ENCODE data around the gene B3GNT9.

B3GNT9 gene

DNA sequence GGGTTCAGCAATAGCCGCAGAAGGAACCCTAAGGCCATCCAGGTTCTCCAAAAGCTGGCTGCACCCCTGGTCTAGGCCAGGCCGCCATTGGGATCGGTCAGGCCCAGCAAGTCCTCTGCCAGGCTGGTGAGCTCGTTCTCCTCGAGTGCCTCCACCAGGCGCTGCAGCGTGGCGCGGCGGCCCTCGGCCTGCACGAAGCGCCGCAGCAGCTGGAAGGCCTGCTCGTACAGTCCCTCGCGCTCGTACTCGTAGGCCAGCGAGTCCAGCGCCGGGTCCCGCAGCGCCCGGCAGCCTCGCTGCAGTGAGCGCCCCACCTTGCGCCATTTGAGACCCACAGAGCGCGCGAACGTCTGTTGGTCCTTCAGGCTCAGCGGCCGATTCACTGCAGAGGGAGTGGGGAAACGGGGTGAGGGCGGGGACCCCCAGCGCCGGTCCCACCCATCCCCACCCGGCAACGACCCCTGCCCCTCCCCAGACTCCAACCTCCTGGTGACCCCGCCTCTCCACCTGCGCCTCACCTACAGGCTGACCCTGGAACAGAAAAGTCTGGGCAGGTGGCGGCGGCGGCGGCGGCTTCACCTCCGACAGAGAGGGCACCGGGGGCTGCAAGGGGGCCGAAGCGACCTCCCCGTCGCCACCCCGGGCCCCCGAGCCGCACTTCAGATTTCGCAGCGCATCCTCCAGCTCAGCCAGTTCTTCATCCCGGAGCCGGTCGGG, 3.9 kb upstream of the B3GNT9 start:
- 48% methylated on average over 47 of the region's 61 CpGs for WGBS (ENCODE audit: insufficient coverage)
- H3K36me3 ChIP-seq (ENCODE audit: control insufficient read depth in 4 of 4, insufficient read depth in 4 of 4, low read length in 3 of 4) = no peaks in the 10 kb centered on the region
- H3K27me3 ChIP-seq (replicated peaks in 2 of 5; ENCODE audit: control insufficient read depth in 4 of 5, insufficient read depth in 5 of 5, low read length in 4 of 5) = peaks cover 0 to 25% (median 9%) of the 10 kb centered on the region in 5 experiments
- DNase-seq = no peak
- H3K9me3 ChIP-seq (ENCODE audit: control extremely low read depth in 1 of 5, control insufficient read depth in 4 of 5, insufficient read depth in 2 of 5, low read depth in 1 of 5, low read length in 4 of 5) = peaks cover 0 to 4% (median 0%) of the 10 kb centered on the region in 5 experiments
- H3K4me3 ChIP-seq (ENCODE audit: control insufficient read depth in 1 of 7, extremely low read depth in 1 of 7, insufficient read depth in 4 of 7, low read depth in 2 of 7, low read length in 6 of 7) = peak overlapping the region in 3 of 7 experiments; percentile 45 to 49 (median 46)
- ChIA-PET POLR2A (interaction anchor here (0.8 kb wide), 1 partner anchor 15 kb away, joined by 4 read pairs; no protein-coding TSS in a partner anchor), CTCF (interaction anchor here (0.8 to 6.1 kb wide), 31 partner anchors 10 to 207 kb away, joined by 3 to 65 read pairs (median 5); partner anchors contain the start of genes CES3, CES4A, HSF4 and NOL3)
- H3K4me1 ChIP-seq (ENCODE audit: control extremely low read depth in 1 of 4, control insufficient read depth in 4 of 4, insufficient read depth in 4 of 4, low read length in 3 of 4) = peaks cover 3 to 44% (median 30%) of the 10 kb centered on the region in 4 experiments
- H3K27ac ChIP-seq (ENCODE audit: insufficient read depth in 1 of 2, low read depth in 1 of 2, low read length in 2 of 2, poor library complexity in 1 of 2, severe bottlenecking in 2 of 2) = no peak overlapping the region

DNA sequence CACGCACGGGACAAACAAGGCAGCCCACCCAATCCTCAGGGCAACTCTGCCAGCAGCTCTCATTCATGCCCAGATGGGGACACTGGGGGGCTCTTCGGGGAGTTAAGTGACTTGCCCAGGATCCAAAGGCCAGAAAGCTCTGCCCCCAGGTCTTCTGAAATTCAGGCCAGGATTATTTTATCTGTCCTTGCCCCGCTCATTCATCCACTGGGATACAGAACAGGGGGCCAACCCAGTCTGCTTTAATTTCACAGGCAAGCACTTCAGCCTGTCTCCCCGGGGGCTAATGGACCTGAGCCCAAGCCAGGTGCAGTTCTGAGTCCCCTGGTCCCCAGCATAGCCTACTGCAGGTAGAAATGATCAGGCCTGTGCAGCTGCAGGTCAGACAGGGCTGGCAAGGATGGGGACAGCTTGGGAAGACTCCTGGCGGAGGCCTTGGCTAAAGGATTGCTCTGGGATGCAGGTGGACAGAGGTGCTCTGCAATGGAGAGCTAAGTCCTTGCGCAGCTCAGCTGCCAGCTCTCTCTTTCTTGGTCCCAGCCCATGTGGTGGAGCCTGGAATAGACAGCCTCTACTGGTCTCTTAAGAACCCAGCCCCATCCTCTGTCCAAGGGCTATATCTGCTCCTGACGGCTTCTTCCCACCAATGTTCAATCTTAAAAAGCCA, 766 bp upstream of the B3GNT9 start:
- CTCF ChIA-PET = interaction anchor here (1.1 to 6.1 kb wide), 12 partner anchors 11 to 189 kb away, joined by 3 to 53 read pairs (median 8); no protein-coding TSS in a partner anchor
- 66% methylated on average over 8 of the region's 8 CpGs for WGBS (ENCODE audit: insufficient coverage)
- H3K4me1 ChIP-seq (ENCODE audit: control extremely low read depth in 1 of 4, control insufficient read depth in 4 of 4, insufficient read depth in 4 of 4, low read length in 3 of 4) = peaks cover 0 to 28% (median 19%) of the 10 kb centered on the region in 4 experiments

DNA sequence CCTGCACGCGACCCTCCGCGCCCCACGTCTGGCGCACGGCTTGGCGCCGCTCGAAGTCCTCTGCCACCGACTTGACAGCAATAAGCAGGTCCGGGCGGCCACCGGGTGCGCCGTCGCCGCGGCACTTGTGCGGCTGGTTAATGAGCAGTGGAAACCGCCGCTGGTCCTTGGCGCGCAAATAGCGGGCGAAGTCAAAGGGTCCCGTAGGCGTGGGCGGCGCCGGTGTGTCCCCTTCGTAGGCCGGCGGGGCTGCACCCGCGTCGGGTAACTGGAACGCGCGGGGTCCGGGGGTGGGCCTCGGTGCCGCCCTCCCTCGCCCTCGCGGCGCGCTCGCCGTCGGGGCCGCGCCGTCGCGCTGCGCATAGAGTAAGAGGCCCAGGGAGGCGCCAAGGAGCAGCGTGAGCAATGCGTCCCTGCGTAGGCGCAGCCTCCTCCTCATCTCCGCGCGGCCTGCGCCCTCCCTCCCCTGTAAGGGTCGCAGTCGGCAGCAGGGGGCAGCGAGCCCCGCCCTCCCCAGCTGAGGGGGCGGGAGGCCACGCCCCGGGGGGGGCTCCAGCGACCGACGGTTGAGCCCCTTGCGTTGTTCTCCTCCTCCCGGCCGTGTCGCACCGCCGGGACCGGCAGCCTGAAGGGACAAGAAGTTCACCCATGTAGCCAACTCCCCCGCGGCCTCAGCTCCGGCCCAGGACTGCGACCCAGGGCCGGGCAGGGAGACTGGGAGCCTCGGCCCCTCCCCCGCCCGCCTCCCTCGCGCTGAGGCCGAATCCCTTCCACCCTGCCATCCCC, 558 bp downstream of the B3GNT9 start:
- ChIA-PET CTCF (interaction anchor here (0.8 to 6.1 kb wide), 13 partner anchors 10 to 188 kb away, joined by 3 to 53 read pairs (median 7); partner anchors contain the start of genes FBXL8 and TRADD), POLR2A (no interaction called here)
- H3K27me3 ChIP-seq (replicated peaks in 2 of 5; ENCODE audit: control insufficient read depth in 4 of 5, insufficient read depth in 5 of 5, low read length in 4 of 5) = peaks cover 0 to 27% (median 5%) of the 10 kb centered on the region in 5 experiments
- H3K4me1 ChIP-seq (ENCODE audit: control extremely low read depth in 1 of 4, control insufficient read depth in 4 of 4, insufficient read depth in 4 of 4, low read length in 3 of 4) = peaks cover 0 to 24% (median 17%) of the 10 kb centered on the region in 4 experiments
- H3K9me3 ChIP-seq (ENCODE audit: control extremely low read depth in 1 of 5, control insufficient read depth in 4 of 5, insufficient read depth in 2 of 5, low read depth in 1 of 5, low read length in 4 of 5) = peaks cover 0 to 4% (median 0%) of the 10 kb centered on the region in 5 experiments
- peak; percentile 65 to 80 (median 73) for DNase-seq
- H3K27ac ChIP-seq (ENCODE audit: insufficient read depth in 1 of 2, low read depth in 1 of 2, low read length in 2 of 2, poor library complexity in 1 of 2, severe bottlenecking in 2 of 2) = no peak overlapping the region
- H3K36me3 ChIP-seq (ENCODE audit: control insufficient read depth in 4 of 4, insufficient read depth in 4 of 4, low read length in 3 of 4) = peaks cover 5 to 39% (median 31%) of the 10 kb centered on the region in 4 experiments
- H3K4me3 ChIP-seq (ENCODE audit: control insufficient read depth in 1 of 7, extremely low read depth in 1 of 7, insufficient read depth in 4 of 7, low read depth in 2 of 7, low read length in 6 of 7) = peak overlapping the region; percentile 29 to 82 (median 56)
- WGBS (ENCODE audit: insufficient coverage) = 9% methylated on average over 78 of the region's 94 CpGs

More for the DNA sequence above, 766 bp upstream of the B3GNT9 start:
- no peak overlapping the region for H3K27ac ChIP-seq (ENCODE audit: insufficient read depth in 1 of 2, low read depth in 1 of 2, low read length in 2 of 2, poor library complexity in 1 of 2, severe bottlenecking in 2 of 2)
- no peak for DNase-seq
- H3K4me3 ChIP-seq (ENCODE audit: control insufficient read depth in 1 of 7, extremely low read depth in 1 of 7, insufficient read depth in 4 of 7, low read depth in 2 of 7, low read length in 6 of 7) = peak overlapping the region in 2 of 7 experiments; percentile 78 to 82
- peaks cover 5 to 26% (median 20%) of the 10 kb centered on the region in 4 experiments for H3K36me3 ChIP-seq (ENCODE audit: control insufficient read depth in 4 of 4, insufficient read depth in 4 of 4, low read length in 3 of 4)
- H3K9me3 ChIP-seq (ENCODE audit: control extremely low read depth in 1 of 5, control insufficient read depth in 4 of 5, insufficient read depth in 2 of 5, low read depth in 1 of 5, low read length in 4 of 5) = peaks cover 0 to 4% (median 0%) of the 10 kb centered on the region in 5 experiments
- POLR2A ChIA-PET = interaction anchor here (1.0 kb wide), 1 partner anchor 204 kb away, joined by 3 read pairs; no protein-coding TSS in a partner anchor
- peaks cover 0 to 36% (median 7%) of the 10 kb centered on the region in 5 experiments for H3K27me3 ChIP-seq (replicated peaks in 2 of 5; ENCODE audit: control insufficient read depth in 4 of 5, insufficient read depth in 5 of 5, low read length in 4 of 5)

DNA sequence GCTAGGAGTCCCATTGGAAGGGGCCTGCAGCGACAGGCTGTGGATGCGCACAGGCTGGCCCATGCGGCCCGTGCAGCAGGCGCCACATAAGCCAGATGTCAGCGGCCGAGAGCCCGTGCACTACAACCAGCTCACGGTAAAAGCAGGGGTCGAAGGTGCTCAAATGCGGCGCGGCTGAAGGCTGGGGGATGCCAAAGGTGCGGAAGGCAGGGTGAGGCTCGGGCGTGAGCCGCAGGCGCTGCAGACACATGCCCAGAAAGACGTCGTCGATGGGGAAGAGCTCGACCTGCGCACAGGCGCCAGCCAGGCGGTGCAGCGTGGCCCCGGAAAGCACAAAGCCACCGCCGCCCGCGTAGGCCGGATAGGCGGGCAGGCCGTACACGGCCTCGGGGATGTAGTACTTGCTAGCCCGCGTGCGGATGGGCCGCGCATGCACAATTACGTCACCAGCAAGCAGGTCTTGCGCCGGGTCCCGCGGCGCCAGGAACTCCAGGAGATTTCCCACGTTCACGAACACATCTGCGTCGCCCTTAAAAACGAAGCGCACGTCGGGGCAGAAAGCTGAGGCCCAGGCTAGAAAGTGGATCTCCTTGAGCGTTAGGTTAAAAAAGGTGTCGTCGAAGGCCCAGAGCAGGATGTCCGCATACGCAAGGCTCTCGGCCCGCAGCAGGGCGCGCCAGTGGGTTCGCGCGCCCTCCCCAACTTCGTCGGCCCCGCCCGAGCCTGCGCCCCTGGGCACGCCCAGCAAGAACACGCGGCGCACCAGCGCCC, 1.3 kb downstream of the B3GNT9 start:
- ChIA-PET CTCF (interaction anchor here (1.1 to 3.9 kb wide), 4 partner anchors 10 to 132 kb away, joined by 3 to 19 read pairs (median 4); no protein-coding TSS in a partner anchor), POLR2A (no interaction called here)
- H3K4me3 ChIP-seq (ENCODE audit: control insufficient read depth in 1 of 7, extremely low read depth in 1 of 7, insufficient read depth in 4 of 7, low read depth in 2 of 7, low read length in 6 of 7) = peak overlapping the region in 2 of 7 experiments; percentile 78 to 82
- H3K27ac ChIP-seq (ENCODE audit: insufficient read depth in 1 of 2, low read depth in 1 of 2, low read length in 2 of 2, poor library complexity in 1 of 2, severe bottlenecking in 2 of 2) = no peak overlapping the region
- peaks cover 5 to 47% (median 38%) of the 10 kb centered on the region in 4 experiments for H3K36me3 ChIP-seq (ENCODE audit: control insufficient read depth in 4 of 4, insufficient read depth in 4 of 4, low read length in 3 of 4)
- no peaks in the 10 kb centered on the region for H3K9me3 ChIP-seq (ENCODE audit: control extremely low read depth in 1 of 5, control insufficient read depth in 4 of 5, insufficient read depth in 2 of 5, low read depth in 1 of 5, low read length in 4 of 5)
- no peak for DNase-seq
- peaks cover 0 to 19% (median 15%) of the 10 kb centered on the region in 4 experiments for H3K4me1 ChIP-seq (ENCODE audit: control extremely low read depth in 1 of 4, control insufficient read depth in 4 of 4, insufficient read depth in 4 of 4, low read length in 3 of 4)
- 82% methylated on average over 76 of the region's 77 CpGs for WGBS (ENCODE audit: insufficient coverage)
- peaks cover 0 to 19% (median 4%) of the 10 kb centered on the region in 5 experiments for H3K27me3 ChIP-seq (replicated peaks in 2 of 5; ENCODE audit: control insufficient read depth in 4 of 5, insufficient read depth in 5 of 5, low read length in 4 of 5)

DNA sequence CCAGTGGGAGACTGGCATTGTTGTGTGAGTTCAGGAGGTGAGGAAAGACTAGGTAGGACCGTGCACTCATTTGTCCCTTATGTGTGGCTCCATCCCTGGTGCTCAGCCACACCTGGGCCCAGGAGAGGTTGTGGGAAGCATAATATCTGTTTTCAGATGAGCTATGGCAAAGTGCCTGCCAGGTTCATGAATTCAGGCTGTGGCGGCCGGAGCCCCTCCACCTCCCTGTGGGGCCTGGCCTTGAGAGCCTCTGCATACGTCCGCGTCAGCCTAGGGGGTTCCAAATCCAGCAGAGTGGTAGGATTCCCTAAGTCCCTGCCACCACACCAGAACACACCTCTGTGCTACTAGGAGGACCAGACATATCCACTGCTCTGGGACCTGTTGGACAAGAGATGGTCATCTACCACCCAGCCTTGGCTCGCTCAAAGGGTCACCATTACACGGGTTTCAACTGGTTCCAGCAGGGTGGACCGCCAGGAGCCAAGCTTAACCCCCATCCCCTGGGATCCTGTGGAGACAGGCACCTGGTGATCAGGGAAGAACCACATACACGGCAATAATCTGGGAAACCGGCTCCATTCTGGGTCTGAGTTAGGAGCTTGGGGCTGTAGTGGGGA, 2.0 kb downstream of the B3GNT9 start:
- no peak overlapping the region for H3K4me3 ChIP-seq (ENCODE audit: control insufficient read depth in 1 of 7, extremely low read depth in 1 of 7, insufficient read depth in 4 of 7, low read depth in 2 of 7, low read length in 6 of 7)
- DNase-seq = no peak
- H3K27me3 ChIP-seq (replicated peaks in 2 of 5; ENCODE audit: control insufficient read depth in 4 of 5, insufficient read depth in 5 of 5, low read length in 4 of 5) = peaks cover 0 to 17% (median 3%) of the 10 kb centered on the region in 5 experiments
- H3K36me3 ChIP-seq (ENCODE audit: control insufficient read depth in 4 of 4, insufficient read depth in 4 of 4, low read length in 3 of 4) = peaks cover 10 to 53% (median 45%) of the 10 kb centered on the region in 4 experiments
- ChIA-PET CTCF (interaction anchor here (1.1 to 3.9 kb wide), 4 partner anchors 9 to 131 kb away, joined by 3 to 19 read pairs (median 4); no protein-coding TSS in a partner anchor), POLR2A (no interaction called here)
- WGBS (ENCODE audit: insufficient coverage) = 100% methylated on average over 10 of the region's 11 CpGs
- no peak overlapping the region for H3K27ac ChIP-seq (ENCODE audit: insufficient read depth in 1 of 2, low read depth in 1 of 2, low read length in 2 of 2, poor library complexity in 1 of 2, severe bottlenecking in 2 of 2)
- H3K4me1 ChIP-seq (ENCODE audit: control extremely low read depth in 1 of 4, control insufficient read depth in 4 of 4, insufficient read depth in 4 of 4, low read length in 3 of 4) = peaks cover 0 to 15% (median 13%) of the 10 kb centered on the region in 4 experiments
- H3K9me3 ChIP-seq (ENCODE audit: control extremely low read depth in 1 of 5, control insufficient read depth in 4 of 5, insufficient read depth in 2 of 5, low read depth in 1 of 5, low read length in 4 of 5) = no peaks in the 10 kb centered on the region

Data from common myeloid progenitor, CD34-positive (primary cell).